Dedifferentiated amniotic fluid mesenchymal stem cell (primary cell): ENCODE results near the gene NUDT3.
A peak's percentile ranks its signal among the peaks of the same experiment; 100 is the strongest.
"Not testable (repeated sequence)": the region's sequence is repeated elsewhere in the genome, so short reads cannot be mapped to it uniquely, and the experiment has no call there.

Source experiments
- DNase-seq: peaks from one replicate; pipeline ENCODE4 v3.0.0-alpha.2; 2016; ENCODE audit errors: extremely low spot score

Gene NUDT3

DNA sequence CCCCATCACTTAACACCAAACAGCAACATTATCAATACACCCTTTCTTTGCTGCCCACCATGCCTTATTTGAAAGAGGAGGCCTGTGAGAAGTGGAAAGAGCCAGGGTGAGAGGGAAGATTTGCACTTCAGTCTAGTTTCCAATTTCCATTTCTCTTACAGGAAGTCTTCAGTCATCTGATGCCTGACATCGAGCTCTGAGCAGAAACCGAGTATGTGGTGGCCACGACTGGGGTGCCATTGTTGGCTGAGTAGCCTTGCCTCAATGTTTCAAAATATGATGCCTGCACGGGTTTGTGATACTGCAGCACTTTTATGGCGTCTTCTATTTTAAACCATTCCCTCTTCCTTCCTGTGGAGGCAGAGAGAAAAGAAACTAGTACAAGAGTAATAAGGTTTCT is 103.9 kb downstream of the NUDT3 start:
- no peak for DNase-seq

DNA sequence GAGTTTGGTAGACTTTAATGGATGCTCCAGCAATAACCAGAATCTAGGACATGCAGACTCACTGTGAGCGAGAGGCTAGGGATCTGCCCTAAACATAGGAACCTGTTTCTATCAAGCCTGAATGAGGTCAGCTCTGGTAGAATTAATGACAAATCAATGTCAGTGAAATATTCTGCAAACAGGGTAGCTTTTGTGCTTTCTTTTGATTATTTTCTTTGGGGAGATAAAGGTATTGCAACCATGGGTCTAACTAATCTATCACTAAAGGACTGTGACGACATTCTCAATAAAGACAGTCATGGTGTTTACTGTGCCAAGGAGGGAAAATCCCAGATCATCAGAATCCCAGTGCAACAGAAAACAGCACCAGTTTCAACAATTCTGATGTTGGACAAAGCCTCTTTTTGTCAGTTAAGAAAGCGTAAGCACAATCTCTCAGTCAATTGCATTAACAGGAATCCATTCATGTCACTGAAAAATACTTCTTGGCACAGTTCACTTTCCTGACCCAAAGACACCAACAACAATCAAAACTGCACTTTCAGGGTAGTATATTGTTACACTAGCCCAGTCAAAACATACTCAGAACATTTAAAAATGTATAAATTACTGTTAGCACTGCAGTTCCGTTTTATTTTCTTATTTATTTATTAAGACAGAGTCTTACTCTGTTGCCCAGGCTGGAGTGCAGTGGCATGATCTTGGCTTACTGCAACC is 106.9 kb downstream of the NUDT3 start:
- DNase-seq = no peak

DNA sequence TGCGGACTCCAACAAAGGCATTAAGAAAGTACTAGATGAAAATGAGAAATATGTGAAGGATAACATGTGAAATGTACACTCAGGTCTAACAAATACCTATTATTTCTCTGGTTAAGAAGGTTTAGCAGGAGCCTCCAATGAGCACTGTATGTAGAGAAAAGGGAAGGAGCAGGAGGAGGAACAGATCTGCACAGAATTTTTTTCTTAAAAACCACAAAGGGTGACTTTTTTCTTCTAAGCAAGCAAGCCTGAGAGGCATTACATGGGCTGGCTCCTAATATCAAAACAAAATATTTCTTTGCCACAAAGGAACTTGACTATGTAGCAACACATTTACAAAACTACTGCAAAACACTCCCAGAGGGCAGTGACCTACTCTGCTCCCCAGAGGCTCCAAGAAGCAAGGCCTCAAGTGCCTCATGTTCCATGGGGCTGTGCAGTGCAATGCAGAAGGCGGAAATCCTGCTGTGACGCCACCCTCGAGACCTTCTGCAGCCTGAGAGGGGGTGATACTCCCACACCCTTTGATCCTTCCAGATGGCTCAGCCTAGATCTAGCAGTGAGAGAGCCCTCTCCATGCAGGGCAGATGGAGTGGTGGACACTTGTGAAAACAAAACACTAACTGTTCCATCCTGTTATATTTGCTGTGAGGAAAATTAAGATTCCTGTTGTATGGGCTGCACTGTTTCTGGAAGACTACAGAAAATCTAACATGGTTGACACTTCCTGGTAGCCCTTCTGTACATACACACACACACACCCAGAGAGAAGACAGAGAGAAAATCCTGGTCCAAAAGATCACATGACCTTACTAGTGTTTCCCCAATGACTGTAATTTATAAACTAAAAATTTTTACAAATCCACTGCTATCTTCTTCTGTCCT is 107.7 kb downstream of the NUDT3 start:
- DNase-seq = peak; percentile 17

DNA sequence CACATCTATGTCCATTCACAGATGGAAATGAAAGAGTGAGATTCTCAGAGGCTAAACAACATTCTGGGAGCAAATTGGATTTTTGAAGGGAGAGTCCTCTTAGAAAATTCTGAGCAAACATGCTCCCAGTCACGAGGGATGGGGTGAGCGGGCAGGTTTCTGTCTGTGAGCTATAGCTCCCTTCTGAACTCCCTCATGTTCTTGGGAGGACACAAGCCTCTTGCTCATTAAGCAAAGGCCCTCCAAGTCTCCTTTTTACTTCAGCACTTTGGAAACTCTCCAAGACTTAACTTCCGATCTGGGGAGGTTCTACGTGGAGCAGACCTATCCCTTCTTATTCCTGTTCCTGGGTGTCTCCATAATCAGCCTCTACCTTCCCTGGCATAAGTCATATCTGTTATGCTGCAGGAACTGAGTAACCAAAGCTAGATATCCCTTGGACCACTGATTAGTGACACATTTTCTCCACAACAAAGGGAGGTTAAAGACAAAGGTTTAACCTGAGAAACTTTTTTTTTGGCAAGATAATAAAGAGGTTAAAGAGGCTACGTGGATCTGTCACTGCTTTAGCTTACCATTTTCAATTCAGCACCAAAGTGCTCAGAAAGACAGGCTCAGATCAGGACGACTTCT is 110.7 kb downstream of the NUDT3 start:
- no peak for DNase-seq

DNA sequence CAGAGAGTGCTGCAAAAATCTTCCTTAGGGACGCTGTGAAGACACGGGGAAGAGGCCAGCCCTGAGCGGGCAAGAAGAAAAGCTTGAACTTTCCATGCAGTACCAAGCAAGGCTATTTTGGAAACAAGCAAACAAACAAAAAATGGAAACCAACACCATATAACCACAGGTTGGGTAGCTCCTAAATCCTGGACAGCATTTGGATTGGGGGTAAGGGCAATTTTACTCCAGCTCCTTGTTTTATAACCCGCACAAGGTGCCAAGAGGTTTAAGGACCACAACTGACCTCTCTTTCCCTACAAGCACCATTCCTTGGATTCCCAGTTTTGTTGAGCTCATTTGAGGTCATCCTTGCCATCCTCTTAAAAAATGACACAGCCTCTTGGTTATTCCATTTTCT is 112.3 kb downstream of the NUDT3 start:
- no peak for DNase-seq

DNA sequence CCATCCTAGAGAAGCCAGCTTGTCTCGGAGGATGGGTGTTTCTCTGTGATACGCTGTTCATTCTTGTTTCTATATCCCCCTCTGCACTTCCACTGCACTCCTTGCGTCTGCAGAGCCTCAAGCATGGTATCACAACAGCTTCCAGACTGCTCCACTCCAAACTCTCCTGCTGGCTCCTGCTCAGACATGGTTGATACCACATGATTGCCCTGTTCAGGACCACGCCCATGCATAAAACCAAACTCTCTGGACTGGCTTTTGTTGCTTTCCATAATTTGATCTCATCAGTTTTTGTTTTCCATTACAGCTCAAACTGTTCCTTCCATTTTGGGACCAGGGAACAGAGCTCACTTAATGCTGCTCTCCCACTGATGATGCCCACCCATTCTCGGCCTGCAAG is 113.6 kb downstream of the NUDT3 start:
- DNase-seq = no peak

DNA sequence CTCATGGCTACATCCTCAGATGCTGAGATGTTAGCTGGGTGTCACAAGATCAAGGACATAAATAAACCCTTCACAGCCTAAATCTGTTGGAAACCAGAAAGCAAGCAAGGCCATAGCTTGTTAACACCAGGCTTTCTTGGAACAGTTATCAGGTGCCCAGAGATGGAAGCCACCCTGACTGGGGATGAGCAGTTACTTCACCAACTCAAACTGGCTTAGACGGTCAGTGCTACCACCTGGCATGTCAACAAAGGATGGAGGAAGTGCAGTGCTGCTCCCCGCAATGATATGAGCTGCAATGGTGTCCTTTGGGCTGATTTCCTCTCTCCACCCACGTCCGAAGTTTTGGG is 114.7 kb downstream of the NUDT3 start:
- no peak for DNase-seq

DNA sequence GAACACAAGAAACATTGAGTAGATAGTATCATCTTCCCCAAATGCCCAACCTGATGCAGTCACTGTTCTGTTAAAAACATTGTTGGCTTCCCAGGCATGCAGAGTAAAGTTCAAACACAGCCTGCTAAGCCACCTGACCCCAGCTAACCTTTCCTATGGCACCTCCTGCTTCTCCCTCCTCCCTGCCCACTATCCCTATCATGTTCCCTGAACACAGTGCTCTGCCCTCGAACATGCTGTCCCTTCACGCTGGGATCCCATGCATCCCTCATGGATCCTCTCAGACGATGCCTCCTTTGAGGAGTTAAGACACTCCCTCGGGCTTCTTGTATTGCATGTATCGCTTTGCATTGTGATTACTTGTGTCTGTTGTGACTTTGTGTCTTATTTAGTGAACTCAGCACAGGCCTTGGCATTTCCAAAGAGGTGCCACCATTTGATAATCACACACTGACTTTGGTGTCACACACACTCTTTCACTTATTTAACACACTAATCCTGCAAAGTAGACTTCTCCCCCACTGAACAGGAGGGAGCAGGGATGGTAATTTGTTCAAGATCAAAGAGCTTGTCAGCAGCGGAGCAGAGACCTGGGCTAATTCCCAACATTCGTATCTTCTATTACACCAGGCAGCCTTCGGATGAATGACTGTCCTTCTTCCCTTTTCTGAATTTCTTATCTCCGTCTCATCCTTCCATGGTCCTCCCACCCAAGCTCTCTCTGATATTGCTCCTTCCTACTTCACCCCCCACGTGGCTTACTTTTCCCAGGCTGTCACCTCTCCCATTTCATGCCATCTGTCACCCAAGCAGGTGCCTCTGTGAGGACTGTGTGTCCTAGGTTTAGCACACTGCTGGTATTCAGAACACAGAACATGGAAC is 115.3 kb downstream of the NUDT3 start:
- DNase-seq = no peak

DNA sequence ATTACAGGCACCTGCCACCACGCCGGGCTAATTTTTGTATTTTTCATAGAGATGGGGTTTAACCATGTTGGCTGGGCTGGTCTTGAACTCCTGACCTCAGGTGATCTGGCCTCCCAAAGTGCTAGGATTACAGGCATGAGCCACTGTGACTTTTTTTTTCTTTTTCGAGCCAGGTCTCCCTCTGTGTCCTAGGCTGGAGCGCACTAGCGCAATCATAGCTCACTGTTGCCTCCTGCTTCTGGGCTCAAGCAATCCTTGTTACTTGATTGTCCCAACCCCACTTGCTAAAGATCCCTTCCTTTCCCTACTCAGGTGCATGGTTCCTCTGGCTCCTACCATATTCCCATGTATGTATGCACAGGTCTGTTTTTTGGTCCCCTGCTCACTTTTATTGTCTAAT is 116.3 kb downstream of the NUDT3 start:
- DNase-seq = no peak

DNA sequence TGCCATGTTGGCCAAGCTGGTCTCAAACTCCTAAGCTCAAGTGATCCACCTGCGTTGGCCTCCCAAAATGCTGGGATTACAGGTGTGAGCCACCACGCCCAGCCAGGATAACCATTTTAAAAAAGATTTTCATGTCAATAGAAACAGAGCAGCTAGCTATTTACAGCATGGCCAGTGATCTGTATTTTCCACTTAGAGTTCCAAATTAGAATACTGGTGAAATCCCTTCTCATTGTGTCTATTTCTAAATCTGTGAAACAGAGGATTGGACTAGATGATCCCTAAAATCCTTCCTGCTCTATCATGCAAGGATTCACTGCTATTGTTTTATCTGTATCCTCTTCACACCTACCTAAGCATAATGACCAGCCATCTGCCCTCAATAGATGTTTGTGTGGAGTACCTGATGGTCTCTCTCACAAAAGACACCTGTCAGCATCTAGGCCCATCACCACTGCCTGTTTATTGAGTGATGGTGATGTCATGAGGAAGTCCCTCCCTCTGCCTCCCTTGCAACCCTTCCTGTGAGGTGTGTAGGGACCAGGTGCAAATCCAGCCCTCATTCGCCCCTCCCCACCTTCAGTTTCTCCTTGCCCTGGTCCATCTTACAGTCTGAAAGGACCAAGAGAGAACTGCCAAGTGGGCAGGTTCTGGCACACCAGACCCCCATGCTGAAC is 117.2 kb downstream of the NUDT3 start:
- no peak for DNase-seq

DNA sequence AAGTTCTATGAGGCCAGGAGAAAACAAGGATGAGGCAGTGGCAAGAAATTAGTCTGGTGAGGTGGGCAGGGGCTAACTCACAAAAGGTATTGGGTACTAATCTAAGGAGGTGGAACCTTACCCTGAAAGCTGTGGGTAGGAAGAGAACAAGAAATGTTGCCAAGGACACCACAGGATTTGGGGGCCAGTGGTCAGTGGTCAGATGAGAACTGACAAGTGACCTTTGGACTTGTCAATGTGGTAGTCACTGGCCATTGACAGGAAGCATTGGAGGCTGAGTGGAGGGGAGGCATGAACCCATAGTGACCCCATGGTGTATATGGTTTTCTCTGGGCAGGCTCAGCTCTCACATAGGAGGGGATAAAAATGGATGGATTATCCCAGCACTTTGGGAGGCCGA is 118.3 kb downstream of the NUDT3 start:
- no peak for DNase-seq

DNA sequence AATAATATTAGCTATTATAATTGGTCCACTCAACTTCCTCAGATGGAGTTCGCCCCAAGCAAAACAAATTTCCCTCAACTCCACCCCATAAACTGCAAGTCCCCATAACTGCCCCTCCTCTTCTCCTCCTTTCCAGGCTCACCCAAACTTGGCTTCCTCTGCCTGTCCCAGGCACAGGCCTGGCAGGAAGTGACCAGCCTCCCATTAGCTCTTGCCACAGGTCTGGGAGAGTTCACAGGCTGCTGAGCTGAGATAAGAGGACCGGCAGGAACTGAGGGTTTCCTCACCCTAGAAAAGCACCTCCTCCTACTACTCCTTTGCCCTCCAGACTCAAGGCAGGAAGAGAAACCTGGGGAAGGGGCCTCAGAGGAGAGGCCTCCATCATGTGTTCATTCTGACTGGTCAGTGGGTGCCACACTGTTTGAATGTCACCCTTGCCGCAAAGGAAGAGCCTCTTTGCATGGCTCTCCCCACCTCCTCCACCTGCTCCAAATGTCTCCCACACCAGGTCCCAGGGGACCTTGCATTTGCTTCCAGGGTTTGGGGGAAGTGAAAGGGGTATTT is 119.1 kb downstream of the NUDT3 start:
- DNase-seq = no peak

DNA sequence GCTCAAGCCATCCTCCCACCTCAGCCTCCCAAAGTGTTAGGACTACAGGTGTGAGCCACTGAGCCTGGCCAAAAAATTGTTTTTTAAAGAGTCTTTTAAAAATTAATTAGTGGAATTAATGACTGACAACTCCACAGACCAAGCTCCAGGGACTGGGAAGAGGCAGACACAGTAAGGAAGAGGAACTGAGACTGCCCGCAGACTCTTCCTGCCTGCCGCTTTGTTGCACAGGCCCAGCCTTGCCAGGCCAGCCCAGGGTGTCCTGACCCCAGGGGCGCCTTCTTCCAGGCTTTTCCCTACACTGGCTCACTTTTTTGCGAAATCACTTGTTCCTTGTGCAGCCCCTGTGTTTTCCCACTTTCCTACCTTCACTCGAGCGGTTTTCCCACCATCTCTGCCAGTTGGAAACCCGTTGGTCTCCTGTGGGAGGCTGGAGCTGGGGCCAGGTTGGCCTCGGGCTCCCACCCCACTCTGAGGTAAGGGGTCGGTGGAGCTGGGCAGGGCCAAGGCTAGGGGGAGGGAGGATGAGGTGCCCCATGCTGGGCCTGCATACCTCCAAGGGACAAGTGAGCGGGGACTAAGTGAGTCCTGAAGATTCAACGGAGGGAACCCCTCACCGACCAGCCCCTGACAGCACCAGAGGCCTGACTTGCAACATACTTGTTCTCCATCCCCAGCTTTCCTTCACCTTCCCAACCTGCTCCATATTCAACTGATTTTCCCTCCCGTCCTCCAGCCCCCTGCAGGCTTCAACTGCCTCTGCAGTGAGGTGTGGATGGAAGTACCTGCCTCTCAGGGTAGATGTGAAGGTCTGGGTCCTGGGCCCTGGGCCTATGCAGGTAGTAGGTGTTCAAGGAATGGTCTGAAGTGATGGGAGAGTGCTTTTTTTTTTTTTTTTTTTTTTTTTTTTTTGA is 120.2 kb downstream of the NUDT3 start:
- DNase-seq = no peak

DNA sequence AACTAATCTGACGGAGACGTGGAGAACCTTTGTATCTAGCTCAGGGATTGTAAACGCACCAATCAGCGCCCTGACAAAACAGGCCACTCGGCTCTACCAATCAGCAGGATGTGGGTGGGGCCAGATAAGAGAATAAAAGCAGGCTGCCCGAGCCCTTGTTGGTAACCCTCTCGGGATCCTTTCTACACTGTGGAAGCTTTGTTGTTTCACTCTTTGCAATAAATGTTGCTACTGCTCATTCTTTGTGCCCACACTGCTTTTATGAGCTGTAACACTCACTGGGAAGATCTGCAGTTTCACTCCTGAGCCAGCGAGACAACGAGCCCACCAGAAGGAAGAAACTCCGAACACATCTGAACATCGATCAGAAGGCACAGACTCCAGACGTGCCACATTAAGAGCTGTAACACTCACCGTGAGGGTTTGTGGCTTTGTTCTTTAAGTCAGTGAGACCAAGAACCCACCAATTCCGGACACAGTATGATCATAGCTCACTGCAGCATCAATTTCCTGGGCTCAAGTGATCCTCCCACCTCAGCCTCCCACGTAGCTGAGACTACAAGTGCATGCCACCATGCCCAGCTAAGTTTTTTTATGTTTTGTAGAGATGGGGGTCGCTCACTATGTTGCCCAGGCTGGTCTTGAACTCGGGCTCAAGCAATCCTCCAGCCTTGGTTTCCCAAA is 122.7 kb downstream of the NUDT3 start:
- DNase-seq = not testable (repeated sequence)

DNA sequence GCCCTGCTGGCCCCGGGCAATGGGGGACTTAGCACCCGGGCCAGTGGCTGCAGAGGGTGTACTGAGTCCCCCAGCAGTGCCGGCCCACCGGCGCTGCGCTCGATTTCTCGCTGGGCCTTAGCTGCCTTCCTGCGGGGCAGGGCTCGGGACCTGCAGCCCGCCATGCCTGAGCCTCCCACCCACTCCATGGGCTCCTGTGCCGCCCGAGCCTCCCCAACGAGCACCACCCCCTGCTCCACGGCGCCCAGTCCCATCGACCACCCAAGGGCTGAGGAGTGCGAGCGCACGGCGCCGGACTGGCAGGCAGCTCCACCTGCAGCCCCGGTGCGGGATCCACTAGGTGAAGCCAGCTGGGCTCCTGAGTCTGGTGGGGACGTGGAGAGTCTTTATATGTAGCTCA is 123.3 kb downstream of the NUDT3 start:
- not testable (repeated sequence) for DNase-seq

DNA sequence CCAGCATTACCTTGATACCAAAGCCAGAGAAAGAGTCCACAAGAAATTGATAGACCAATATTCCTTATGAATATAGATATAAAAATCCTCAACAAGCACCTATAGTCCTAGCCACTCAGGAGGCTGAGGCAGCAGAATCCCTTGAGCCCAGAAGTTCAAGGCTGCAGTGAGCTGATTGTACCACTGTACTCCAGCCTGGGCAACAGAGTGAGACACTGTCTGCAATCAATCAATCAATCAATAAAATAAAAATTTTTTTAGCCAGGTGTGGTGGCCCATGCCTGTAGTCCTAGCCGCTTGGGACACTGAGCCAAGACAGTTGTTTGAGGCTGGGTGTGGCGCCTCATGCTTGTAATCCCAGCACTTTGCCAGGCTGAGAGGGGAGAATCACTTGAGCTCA is 124.7 kb downstream of the NUDT3 start:
- DNase-seq = no peak

DNA sequence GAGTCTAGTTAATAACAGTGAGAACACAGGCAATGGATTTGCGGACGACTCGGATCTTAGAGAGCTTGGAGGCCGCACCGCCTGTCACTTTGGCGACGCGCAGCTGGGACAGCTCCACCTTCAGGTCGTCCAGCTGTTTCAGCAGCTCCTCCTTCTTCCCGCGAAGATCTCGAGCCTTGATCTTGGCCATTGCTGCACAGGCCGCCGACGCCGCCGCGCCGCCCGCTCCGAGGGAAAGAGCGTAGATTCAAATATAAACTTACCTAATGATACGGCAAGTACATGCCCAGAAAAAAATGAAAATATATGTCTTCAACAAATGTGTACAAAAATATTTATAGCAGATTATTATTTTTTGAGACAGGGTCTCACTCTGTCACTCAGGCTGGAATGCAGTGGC is 129.0 kb downstream of the NUDT3 start:
- DNase-seq = not testable (repeated sequence)

DNA sequence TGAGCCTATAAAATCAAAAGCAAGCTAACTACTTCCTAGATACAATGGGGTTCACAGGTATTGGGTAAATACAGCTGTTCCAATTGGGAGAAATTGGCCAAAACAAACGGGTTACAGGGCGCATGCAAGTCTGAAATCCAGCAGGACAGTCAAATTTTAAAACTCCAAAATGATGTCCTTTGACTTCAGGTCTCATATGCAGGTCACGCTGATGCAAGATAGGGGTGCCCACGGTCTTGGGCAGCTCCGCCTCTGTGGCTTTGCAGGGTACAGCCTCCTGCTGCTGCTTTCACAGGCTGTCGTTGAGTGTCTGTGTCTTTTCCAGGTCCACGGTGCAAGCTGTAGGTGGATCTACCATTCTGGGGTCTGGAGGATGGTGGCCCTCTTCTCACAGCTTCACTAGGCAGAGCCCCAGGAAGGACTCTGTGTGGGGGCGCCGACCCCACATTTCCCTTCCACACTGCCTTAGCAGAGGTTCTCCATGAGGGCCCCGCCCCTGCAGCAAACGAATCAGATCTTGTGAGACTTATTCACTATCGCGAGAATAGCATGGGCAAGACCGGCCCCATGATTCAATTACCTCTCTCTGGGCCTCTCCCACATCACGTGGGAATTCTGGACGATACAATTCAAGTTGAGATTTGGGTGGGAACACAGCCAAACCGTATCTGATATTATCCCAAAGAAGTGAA is 131.7 kb downstream of the NUDT3 start:
- no peak for DNase-seq
